ENCODE measurements around the gene TMEM167B.
A peak's percentile ranks its signal among the peaks of the same experiment; 100 is the strongest.

GRCh38 chr1:109040989-109041620, 49.5 kb upstream of the TMEM167B start:
- peak in 1 of 3 experiments; percentile 19 for TF ChIP-seq CTCF (optimal IDR thresholded peaks at IDR 0.05 in 1 of 3, IDR thresholded peaks at IDR 0.05 in 1 of 3, conservative IDR thresholded peaks at IDR 0.05 in 1 of 3; ENCODE audit: extremely low read depth in 1 of 3, insufficient read depth in 2 of 3, low read length in 3 of 3)
- TF ChIP-seq EZH2 (IDR thresholded peaks at IDR 0.05; ENCODE audit: low read length) = no peak

Data from keratinocyte (primary cell).